ENCODE measurements around the gene SPRR4.

GRCh38 chr1:152959273-152959672, 11.2 kb upstream of the SPRR4 start:
- TF ChIP-seq POLR2A (IDR thresholded peaks at IDR 0.05) (no peak), CTCF (IDR thresholded peaks at IDR 0.05 in 8 of 11, conservative IDR thresholded peaks at IDR 0.05 in 3 of 11) (no peak)
